HL-60/S4 (cell line): ENCODE results near the gene ATXN10.
"Not testable (repeated sequence)": the region's sequence is repeated elsewhere in the genome, so short reads cannot be mapped to it uniquely, and the experiment has no call there.

Source experiments
- in situ Hi-C: fragments of 300-500 bp; cut with MboI; formaldehyde crosslinking; loops from 2 replicates; pipeline ENCODE4 v1.14.3; 2022; ENCODE audit warnings: low sequenced_read_pairs

The ATXN10 gene, protein sequence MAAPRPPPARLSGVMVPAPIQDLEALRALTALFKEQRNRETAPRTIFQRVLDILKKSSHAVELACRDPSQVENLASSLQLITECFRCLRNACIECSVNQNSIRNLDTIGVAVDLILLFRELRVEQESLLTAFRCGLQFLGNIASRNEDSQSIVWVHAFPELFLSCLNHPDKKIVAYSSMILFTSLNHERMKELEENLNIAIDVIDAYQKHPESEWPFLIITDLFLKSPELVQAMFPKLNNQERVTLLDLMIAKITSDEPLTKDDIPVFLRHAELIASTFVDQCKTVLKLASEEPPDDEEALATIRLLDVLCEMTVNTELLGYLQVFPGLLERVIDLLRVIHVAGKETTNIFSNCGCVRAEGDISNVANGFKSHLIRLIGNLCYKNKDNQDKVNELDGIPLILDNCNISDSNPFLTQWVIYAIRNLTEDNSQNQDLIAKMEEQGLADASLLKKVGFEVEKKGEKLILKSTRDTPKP

DNA sequence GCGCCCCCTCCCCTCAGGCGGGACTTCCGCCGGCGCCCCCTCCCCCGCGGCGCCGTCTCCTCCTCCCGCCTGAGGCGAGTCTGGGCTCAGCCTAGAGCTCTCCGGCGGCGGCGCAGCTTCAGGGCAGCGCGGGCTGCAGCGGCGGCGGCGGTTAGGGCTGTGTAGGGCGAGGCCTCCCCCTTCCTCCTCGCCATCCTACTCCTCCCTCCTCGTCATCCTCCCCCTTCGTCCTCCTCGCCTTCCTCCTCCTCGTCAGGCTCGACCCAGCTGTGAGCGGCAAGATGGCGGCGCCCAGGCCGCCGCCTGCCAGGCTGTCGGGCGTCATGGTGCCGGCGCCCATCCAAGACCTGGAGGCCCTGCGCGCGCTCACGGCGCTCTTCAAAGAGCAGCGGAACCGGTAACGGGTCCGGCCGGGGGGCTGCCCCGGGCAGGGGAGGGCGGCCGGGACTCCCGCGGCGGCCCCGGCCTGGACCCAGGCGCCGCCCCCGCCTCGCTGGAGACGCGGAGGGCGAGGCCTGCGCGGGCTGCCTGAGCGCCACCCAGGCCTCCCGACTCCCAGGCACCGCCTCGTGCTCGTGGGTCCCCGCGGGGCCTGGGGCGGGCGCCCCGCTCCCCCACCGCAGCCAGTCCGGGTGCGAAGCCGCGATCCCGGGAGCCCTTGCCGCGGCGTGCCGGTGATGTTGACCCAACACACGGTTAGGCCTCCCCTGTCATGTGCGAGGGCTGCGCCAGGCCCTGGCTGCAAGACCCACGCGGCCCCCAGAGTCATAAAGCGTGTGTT lies at the start of gene ATXN10:
ATXN10 (plus strand) TSS at position 52 of the 781 bp plus-strand sequence; CDS start at position 282, 230 bp downstream.
- in situ Hi-C loops, result no loop called here

DNA sequence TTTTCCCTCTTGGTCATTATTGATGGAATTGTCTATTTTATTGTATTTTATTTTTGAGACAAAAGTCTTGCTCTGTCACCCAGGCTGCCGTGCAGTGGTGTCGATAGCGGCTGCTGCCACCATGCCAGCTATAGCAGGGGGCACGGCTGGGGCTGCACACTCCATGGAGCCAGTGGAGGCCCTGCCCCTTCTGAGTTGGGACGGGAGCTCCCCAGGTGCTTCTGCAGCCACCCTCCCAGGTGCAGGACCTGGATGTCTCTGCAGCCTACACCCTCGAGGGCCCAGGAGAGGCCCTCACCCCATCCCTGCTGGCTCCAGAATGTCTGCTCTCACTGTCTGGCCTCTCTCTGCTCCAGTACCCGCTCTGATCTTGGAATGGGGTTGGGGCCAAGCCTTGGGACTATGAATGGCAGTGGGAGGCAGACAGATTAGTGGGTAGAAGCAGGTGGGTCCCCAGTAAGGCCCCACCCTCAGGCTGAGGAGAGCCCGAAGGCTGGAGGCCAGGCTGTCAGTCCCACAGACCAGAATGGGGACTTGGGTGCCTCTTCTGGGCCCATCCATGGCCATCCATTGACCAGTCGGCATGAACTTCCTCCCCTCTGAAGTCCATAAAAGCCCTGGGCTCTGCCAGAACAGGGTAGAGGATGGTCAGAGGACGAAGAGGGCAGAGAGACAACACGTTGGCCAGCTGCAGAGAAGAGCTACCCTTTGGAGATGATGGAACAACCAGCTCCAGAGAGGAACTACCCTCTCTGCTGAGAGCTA lies 49.6 kb upstream of the ATXN10 start:
- in situ Hi-C loops, result no loop called here

DNA sequence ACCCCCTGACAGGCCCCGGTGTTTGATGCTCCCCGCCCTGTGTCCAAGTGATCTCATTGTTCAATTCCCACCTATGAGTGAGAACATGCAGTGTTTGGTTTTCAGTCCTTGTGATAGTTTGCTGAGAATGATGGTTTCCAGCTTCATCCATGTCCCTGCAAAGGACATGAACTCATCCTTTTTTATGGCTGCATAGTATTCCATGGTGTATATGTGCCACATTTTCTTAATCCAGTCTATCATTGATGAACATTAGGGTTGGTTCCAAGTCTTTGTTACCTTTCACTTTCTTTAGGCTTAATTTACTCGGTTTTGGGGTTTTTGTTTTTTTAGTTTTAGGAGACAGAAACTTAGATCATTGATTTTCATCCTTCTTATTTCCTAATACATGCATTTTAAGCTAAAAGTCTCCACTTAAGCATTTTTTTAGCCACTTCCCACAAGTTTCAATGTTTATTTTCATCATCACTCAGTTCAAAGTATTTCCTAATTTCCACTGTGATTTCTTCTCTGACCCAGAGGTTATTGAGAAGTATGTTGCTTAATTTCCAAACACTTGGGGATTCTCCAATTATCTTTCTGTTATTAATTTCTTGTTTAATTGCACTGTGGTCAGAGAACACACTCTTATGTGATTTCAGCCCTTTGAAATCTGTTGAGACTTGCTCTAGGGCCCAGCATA lies 48.0 kb upstream of the ATXN10 start:
- in situ Hi-C loops, result not testable (repeated sequence)

DNA sequence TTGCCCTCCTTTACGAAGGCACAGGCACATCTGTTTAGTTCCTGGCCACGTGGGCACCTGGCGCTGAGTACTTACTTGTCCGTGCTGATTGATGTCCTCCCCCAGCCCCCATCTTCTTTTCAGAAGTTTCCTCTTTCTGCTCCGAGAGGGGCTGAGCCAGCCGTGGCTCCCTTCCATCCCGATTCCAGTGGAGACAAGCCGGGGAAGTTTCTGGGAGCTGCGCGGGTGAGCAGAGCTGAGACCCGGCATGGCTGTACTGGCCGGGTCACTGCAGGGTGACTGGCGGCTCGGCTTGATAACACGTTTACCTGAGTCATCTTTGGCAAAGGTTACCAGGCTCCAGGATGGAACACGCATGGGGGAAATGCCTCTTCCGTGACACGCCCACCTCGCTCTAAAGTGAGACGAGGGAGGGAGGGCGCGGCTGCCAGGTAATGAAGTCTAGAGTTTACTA lies 45.4 kb upstream of the ATXN10 start:
- in situ Hi-C loops, result no loop called here

DNA sequence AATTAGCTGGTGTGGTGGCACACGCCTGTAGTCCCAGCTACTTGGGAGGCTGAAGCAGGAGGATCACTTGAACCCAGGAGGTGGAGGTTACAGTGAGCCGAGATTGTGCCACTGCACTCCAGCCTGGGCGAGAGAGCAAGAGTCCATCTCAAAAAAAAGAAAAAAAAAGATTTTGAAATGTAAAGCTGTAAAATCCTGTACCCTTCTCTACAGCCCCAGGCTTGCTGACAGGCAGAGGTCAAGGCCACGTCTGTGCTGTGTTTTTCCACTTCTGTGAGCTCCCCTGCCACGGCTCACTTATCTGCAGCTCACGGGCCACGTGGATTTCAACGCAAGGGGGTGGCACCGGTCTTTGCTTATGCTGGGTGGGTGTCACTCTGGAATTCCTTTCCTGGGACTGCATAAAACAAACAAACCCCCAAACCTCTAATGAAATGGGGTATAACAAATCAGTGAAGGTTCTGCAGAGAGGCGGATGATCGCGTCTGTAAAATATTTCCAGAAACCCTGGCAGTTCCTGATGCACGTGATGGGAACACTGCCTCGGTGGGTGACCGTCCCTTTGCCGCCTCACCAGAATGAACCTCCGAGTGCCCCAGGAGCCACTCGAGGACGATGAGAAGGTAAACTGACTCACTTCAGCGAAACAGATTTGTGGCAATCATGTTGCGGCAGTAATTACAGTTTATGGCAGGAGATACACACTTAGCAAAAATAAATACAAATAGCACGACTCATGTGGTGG lies 44.0 kb upstream of the ATXN10 start:
- in situ Hi-C loops, result no loop called here

DNA sequence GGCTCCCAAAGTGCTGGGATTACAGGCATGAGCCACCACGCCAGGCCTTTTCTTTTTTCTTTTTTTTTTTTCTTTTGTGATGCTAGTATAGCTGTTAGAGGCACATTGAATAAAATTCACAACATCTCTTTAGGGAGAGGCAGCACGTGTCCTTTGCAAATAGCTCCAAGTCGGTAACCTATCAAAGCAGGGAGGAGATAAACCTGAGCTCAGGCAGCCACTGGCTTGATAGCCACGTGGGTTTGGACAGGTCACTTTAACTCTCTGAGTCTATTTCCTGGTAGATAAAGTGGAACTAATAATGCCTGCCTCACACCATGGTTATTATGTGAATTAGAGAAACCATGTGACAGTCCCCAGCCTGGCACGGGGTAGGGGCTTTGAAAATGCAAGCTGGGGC lies 43.1 kb upstream of the ATXN10 start:
- in situ Hi-C loops, result no loop called here

DNA sequence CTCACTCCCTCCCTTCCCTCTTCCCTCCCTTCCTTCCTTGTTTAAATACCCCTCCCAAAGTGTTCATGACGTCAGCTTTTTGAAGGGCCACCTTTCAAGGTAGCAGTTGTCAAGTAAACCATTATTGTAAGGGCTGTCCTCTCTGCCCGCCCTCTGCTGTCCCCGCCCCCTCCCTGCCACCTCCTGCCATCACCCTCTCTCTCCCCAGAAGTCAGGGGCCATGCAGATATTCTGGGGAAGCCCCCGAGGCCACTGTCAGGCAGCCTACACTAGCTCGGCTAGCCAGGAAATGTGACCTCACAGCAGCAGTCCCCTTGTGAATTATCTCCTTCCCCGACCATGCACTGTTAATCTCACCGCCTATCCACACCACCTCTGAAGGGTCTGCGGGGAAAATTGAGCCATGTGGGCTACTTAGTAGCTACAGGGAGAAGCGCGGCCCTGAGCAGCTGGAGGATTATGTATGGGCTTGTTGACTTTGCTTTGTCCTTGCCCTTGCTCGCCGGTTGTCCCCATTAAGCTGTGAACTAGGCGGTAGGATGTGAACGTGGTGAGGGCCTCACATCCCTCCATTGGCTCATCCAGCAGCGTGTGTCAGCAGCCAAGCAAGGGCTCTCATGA lies 42.1 kb upstream of the ATXN10 start:
- in situ Hi-C loops, result loop anchor here (10.0 kb wide), 1 partner anchor 215 kb away; no protein-coding TSS in a partner anchor

DNA sequence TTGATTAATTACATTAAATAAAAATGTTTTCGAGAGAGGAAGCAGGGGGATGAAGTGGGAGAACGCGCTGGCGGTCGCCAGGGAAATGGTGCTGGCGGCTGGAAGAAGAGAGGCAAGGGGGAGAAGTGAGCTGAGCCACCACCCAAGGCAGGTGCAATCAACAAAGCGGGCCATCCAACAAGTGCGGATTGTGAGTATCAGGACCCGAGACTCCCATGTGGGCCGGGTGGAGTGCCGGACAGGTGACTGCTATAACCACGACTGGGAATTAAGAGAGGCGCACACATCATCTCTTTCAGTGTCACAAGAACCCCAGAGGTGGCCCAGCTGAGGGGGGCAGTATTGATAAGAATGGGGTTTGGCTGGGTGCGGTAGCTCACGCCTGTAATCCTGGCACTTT lies 41.2 kb upstream of the ATXN10 start:
- in situ Hi-C loops, result loop anchor here (10.0 kb wide), 1 partner anchor 214 kb away; no protein-coding TSS in a partner anchor

DNA sequence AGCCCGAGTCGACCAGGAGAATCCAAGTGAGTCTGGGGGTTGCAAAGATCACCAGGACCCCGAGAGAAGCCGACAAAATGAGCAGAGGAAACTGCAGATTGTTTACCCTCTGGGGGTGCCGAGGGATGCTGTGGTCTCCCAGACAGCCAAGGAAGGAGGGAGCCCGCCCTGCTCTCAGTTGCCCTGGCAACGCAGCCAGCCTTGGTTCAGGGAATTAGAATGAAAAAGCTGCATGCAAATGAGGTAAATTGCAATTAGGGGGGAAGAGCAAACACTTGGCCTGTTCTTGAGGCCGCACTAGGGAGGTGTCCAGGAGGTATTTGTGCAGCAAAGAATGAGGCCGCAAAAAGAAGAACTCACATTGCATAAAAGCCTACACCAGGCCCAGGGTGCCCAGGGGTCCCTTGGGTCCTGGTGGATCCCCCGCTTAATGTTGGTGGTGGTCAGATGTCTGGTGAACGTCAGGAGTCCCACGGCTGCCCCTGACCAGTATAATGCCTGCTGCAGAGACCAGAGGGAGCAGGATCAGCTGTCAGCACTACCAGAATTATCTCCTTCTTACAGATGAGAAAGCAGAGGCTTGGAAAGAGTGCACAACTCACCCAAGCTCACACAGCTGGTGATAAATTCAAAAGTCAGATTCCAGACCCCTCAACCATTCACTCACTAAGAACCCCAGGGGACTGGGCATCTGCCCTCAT lies 40.3 kb upstream of the ATXN10 start:
- in situ Hi-C loops, result loop anchor here (10.0 kb wide), 1 partner anchor 214 kb away; no protein-coding TSS in a partner anchor

DNA sequence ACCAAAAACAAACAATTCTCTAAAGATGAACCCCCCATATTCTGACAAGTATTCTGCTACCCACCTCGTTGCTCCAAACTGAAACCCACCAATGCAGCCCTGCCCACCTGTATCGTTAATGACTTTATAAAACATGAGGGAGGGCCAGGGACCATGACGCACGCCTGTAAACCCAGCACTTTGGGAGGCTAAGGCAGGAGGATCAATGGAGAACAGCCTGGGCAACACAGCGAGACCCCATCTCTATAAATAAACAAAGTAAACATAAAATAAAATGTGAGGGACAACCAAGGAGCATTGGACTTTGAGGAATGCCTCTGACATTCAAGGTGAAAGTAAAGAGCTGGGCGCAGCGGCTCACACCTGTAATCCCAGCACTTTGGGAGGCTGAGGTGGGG lies 39.8 kb upstream of the ATXN10 start:
- in situ Hi-C loops, result loop anchor here (10.0 kb wide), 1 partner anchor 213 kb away; no protein-coding TSS in a partner anchor

DNA sequence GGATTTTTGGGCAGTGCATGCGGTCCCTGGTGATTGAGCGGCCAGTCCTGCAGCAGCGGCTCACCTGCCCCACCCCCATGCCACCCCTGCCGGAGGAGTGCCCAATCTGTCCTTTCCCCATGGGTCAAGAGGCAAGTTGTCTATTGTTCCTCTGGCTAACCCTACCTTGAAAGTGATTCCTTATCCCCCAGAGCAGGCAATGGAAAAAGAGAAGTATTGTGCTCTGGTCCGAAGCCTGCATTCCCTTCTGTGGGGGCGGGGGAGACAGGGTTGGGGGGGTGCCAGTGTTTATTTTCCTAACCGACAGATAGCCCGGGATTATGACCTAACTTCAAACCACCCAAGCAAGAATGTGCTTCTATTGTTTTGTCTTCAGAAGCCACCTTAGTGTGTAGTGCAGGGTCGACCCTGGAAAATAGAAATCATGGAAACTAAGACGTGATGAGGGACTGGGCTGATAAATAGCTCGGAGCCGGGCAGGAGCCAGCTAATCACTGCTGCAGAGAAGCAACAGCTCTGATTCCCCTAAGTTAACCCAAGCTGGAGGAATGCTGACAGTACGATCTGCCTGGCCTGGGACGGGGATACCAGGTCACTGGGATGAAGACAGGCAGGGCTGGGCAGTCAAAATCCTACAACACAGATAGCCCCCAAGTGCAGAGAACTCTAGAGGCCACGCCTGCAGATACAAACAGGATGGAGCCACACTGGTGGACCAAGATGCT lies 38.7 kb upstream of the ATXN10 start:
- in situ Hi-C loops, result loop anchor here (10.0 kb wide), 1 partner anchor 212 kb away; no protein-coding TSS in a partner anchor

DNA sequence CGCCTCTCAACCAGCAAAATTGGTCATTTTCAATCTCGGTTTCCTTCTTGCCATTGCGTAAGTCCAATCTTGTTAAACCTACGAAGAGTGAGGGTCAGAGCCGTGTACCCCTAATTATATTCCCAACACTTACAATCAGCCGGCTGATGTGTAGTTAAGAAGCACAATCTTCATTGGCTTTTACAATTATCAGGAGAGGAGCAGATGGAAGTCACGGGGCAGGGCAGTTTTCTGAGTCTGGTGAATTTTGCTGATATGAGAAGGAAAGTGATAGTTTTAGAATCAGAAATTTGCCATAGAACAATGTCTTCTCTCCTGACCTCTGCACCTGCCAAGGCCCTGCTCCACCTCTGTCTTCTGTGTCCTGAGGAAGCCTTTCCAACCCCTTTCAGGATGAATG lies 35.0 kb upstream of the ATXN10 start:
- in situ Hi-C loops, result loop anchor here (10.0 kb wide), 1 partner anchor 208 kb away; no protein-coding TSS in a partner anchor

DNA sequence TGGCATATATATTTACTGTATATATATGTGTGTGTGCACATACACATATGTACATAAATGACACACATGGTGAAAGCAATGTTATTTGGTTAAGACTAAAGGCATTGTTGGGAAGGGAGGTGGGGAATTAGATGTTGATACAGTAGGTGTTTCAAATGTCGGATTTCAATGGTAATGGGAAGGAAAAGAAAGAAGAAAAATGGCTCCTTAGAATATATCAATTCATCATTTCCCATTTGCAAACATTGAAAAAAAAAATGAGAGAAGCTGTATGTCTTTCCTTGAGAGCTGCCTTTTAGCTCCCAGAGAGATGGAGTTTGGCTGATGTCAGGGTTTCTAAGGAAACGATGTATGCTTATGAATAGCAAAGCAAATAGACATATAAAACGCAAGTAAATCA lies 33.4 kb upstream of the ATXN10 start:
- in situ Hi-C loops, result loop anchor here (10.0 kb wide), 1 partner anchor 207 kb away; no protein-coding TSS in a partner anchor

DNA sequence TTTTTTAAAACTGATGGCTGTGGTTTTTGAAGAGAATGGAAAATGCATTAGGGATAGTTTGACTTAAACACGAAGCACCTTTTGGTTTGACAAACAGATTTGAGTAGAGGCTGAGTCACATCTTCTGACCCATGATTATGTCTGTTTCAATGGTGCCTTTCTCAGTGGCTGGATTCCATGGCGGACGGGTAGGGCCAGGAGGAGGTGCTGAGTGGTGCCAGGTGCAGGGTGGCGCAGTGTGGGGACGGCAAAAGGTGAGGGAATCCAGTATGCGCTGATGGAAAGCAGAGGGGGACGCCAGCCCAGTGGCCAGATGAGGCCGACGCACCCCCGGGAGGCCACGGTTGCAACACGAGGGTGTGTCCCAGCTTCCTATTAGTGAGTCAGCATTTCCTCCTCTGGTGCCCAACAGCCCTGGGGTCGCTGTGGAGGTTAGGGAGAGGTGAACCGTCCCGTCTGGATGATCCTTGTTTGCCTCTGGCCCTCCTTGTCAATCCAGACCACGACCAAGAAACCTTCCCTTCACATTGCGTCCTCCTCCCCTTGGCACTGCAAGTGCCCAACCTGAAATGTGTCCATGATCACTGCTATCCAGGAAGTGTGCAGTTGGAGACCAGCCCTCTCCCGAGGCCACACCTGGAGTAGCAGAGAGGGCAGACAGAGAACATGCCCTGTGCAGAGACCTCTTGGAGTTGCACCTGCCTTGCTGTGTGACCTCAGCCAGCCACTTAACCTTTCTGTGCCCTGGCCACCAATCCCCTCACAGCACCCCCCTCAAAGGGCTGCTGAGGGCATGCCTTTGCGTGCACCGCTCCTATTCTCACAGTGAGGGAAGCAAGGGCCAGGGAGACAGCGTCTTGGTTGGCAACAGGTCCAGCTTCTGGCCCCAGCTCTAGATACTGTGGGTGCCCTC lies 32.5 kb upstream of the ATXN10 start:
- in situ Hi-C loops, result loop anchor here (10.0 kb wide), 1 partner anchor 206 kb away; no protein-coding TSS in a partner anchor

DNA sequence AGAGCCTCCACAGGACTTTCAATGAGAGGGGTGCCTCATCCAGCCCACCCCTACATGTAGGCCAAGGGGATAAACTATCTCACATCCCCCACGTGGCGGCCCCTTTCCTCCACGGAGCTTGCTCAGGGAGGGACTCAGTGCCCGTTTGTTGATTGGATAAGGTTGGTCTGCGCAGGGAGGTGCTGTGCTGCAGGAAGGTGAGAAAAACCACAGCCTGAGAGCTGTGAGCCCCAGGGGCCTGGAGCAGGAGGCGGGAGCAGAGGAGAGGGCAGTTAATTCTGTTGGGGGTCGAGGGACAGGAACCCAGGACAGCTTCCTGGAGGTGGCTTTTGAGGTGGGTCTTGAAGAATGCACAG lies 31.9 kb upstream of the ATXN10 start:
- in situ Hi-C loops, result loop anchor here (10.0 kb wide), 1 partner anchor 205 kb away; no protein-coding TSS in a partner anchor

DNA sequence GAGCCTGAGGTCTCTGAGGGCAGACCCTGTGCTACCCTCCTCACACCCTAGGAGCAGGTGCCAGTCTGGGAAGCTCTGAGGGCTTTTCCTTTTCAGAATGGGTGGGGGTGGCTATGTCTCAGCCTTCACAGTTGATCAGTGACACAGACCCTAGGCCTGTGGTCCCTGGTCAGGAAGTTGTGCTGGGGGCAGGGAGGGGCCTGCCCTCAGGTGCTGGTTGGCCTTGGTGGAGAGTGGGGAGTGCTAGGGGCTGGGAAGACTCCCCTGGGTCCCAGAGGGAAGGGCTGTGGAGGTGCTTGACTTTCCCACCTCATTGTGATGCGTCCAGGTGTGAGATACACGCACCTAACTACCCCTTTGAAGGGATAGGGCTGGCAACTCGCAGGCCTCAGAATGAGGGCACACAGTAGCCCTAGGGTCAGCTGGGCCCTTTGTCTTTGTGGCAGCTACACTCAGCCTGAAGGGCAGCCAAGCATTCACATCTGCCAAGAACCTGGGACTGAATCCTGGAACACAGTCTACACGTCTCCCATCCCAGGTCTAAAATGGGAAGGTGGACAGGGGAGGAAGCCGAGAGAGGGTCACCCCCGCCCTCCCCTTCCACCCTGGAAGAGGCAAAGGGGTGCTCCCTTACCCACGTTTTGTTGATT lies 31.2 kb upstream of the ATXN10 start:
- in situ Hi-C loops, result no loop called here
